Karpas-422 (cell line): ENCODE results near the gene IFT80. TPM values are rescaled to one million over a fixed set of nuclear protein-coding genes. Genes with fewer than 3 reads are reported as not detected.
"Not testable (repeated sequence)": the region's sequence is repeated elsewhere in the genome, so short reads cannot be mapped to it uniquely, and the experiment has no call there.

Experiments used
- DNase-seq: peaks from one replicate; pipeline ENCODE4 v3.0.0-alpha.2; 2015
- H2AFZ ChIP-seq: fragments of 200-600 bp; sonication (generic); 2 replicates; pipeline ENCODE4 v1.6.1; 2014; ENCODE audit warnings: antibody characterized with exemption, low read length, mixed read lengths
- H3K27ac ChIP-seq: fragments of 200-600 bp; sonication (generic); 2 replicates; pipeline ENCODE4 v1.5.1; 2014; ENCODE audit warnings: mild to moderate bottlenecking, low read length, moderate library complexity
- H3K27me3 ChIP-seq: fragments of 200-600 bp; sonication (generic); 2 replicates; pipeline ENCODE4 v1.6.1; 2014; ENCODE audit warnings: low read length, mixed read lengths
- H3K36me3 ChIP-seq: fragments of 200-600 bp; sonication (generic); 2 replicates; pipeline ENCODE4 v1.6.1; 2014; ENCODE audit warnings: low read length, mixed read lengths; ENCODE audit not compliant: insufficient read depth
- H3K4me1 ChIP-seq: fragments of 200-600 bp; sonication (generic); 2 replicates; pipeline ENCODE4 v1.6.1; 2014; ENCODE audit warnings: mild to moderate bottlenecking, low read length, mixed read lengths
- H3K4me2 ChIP-seq: fragments of 200-600 bp; sonication (generic); 2 replicates; pipeline ENCODE4 v1.6.1; 2014; ENCODE audit warnings: low read length, low read depth, mild to moderate bottlenecking; ENCODE audit not compliant: poor library complexity, severe bottlenecking
- H3K4me3 ChIP-seq: fragments of 200-600 bp; sonication (generic); 2 replicates; pipeline ENCODE4 v1.5.1; 2014; ENCODE audit warnings: mild to moderate bottlenecking, antibody characterized with exemption, low read length, mixed read lengths
- H3K79me2 ChIP-seq: fragments of 200-600 bp; sonication (generic); 2 replicates; pipeline ENCODE4 v1.6.1; 2014; ENCODE audit warnings: mild to moderate bottlenecking, low read length, mixed read lengths
- H3K9ac ChIP-seq: fragments of 200-600 bp; sonication (generic); 2 replicates; pipeline ENCODE4 v1.6.0; 2014; ENCODE audit warnings: low read length
- H3K9me2 ChIP-seq: fragments of 200-600 bp; sonication (generic), shearing (Covaris generic); replicated peaks from 2 replicates; pipeline ENCODE4 v1.6.0; 2014; ENCODE audit warnings: mild to moderate bottlenecking, low read length, moderate library complexity; ENCODE audit not compliant: insufficient read depth
- H3K9me3 ChIP-seq: fragments of 300-700, 200-600 bp; sonication (generic); 2 replicates; pipeline ENCODE4 v1.6.1; 2014; ENCODE audit warnings: low read length, mixed read lengths
- H4K20me1 ChIP-seq: fragments of 200-600 bp; sonication (generic); 2 replicates; pipeline ENCODE4 v1.6.1; 2014; ENCODE audit warnings: mild to moderate bottlenecking, antibody characterized with exemption, low read length, low read depth; ENCODE audit not compliant: insufficient read depth
- total RNA-seq: library from RNA; depleted of rRNA; stranded (reverse); fragments of >200 nt; shearing (Covaris generic); gene quantifications from 2 replicates; pipeline ENCODE4 v1.2.3, GENCODE V29; 2014; ENCODE audit warnings: low replicate concordance

Gene IFT80
- total RNA-seq, 1 experiment from 2014 or later, result 40.7 TPM

GRCh38 chr3:160331127-160331937, 67.7 kb downstream of the IFT80 start:
- Histone ChIP-seq H3K4me3 (no peak overlapping the region), H3K36me3 (no peaks in the 10 kb centered on the region), H3K9me3 (no peaks in the 10 kb centered on the region), H2AFZ (no peak overlapping the region), H3K27me3 (no peaks in the 10 kb centered on the region), H3K4me1 (no peaks in the 10 kb centered on the region), H3K9ac (no peak overlapping the region), H3K27ac (no peak overlapping the region), H3K79me2 (no peaks in the 10 kb centered on the region; the same call in 1 of the 2 replicates), H3K4me2 (no peak overlapping the region), H4K20me1 (no peaks in the 10 kb centered on the region), H3K9me2 (no peaks in the 10 kb centered on the region)
- DNase-seq, result no peak

- H3K4me2 ChIP-seq, result no peak overlapping the region
- DNase-seq, result no peak
These were observed 68.3 kb downstream of the IFT80 start for GRCh38 chr3:160330690-160331089.

GRCh38 chr3:160330109-160330508, 68.9 kb downstream of the IFT80 start:
- H3K27ac ChIP-seq, result no peak overlapping the region
- H3K4me1 ChIP-seq, result no peaks in the 10 kb centered on the region
- no peaks in the 10 kb centered on the region for H4K20me1 ChIP-seq
- H3K27me3 ChIP-seq, result no peaks in the 10 kb centered on the region
- no peaks in the 10 kb centered on the region for H3K9me2 ChIP-seq
- no peak overlapping the region for H2AFZ ChIP-seq
- no peak overlapping the region for H3K4me2 ChIP-seq
- H3K9me3 ChIP-seq, result no peaks in the 10 kb centered on the region
- H3K79me2 ChIP-seq, result no peaks in the 10 kb centered on the region; the same call in 1 of the 2 replicates
- no peaks in the 10 kb centered on the region for H3K36me3 ChIP-seq
- no peak overlapping the region for H3K9ac ChIP-seq
- no peak for DNase-seq
- H3K4me3 ChIP-seq, result no peak overlapping the region

More at GRCh38 chr3:160330690-160331089, 68.3 kb downstream of the IFT80 start:
- H2AFZ ChIP-seq, result no peak overlapping the region
- H3K79me2 ChIP-seq, result no peaks in the 10 kb centered on the region; the same call in 1 of the 2 replicates
- no peaks in the 10 kb centered on the region for H3K27me3 ChIP-seq
- H3K9me2 ChIP-seq, result no peaks in the 10 kb centered on the region
- H3K9me3 ChIP-seq, result no peaks in the 10 kb centered on the region
- H3K4me1 ChIP-seq, result no peaks in the 10 kb centered on the region
- H3K36me3 ChIP-seq, result no peaks in the 10 kb centered on the region
- no peak overlapping the region for H3K9ac ChIP-seq
- no peaks in the 10 kb centered on the region for H4K20me1 ChIP-seq
- no peak overlapping the region for H3K4me3 ChIP-seq
- no peak overlapping the region for H3K27ac ChIP-seq

GRCh38 chr3:160326286-160326685, 72.7 kb downstream of the IFT80 start:
- not testable (repeated sequence) for H3K4me2 ChIP-seq, H3K9me2 ChIP-seq, H3K79me2 ChIP-seq, H3K4me1 ChIP-seq, H3K27ac ChIP-seq, H3K27me3 ChIP-seq, H3K9ac ChIP-seq, H3K4me3 ChIP-seq, DNase-seq, H2AFZ ChIP-seq, H4K20me1 ChIP-seq, H3K36me3 ChIP-seq, H3K9me3 ChIP-seq

- H3K27ac ChIP-seq, H3K27me3 ChIP-seq, H4K20me1 ChIP-seq, H3K4me3 ChIP-seq, H3K79me2 ChIP-seq, H3K9me3 ChIP-seq, H3K9me2 ChIP-seq, H3K9ac ChIP-seq, H3K36me3 ChIP-seq, H3K4me1 ChIP-seq, DNase-seq, H2AFZ ChIP-seq, H3K4me2 ChIP-seq: not testable (repeated sequence)
These were observed 77.2 kb downstream of the IFT80 start for GRCh38 chr3:160321821-160322220.

GRCh38 chr3:160319322-160319721, 79.7 kb downstream of the IFT80 start:
- Histone ChIP-seq H3K4me2 (no peak overlapping the region), H3K9me3 (no peaks in the 10 kb centered on the region), H3K79me2 (no peaks in the 10 kb centered on the region), H3K4me1 (peaks cover 5% of the 10 kb centered on the region; the same call in 1 of the 2 replicates), H3K9ac (no peak overlapping the region), H4K20me1 (no peaks in the 10 kb centered on the region), H3K4me3 (no peak overlapping the region), H3K27ac (no peak overlapping the region), H3K9me2 (no peaks in the 10 kb centered on the region), H3K36me3 (no peaks in the 10 kb centered on the region; the same call in none of the 2 replicates), H3K27me3 (no peaks in the 10 kb centered on the region), H2AFZ (no peak overlapping the region)
- DNase-seq, result no peak

- no peak for DNase-seq
- Histone ChIP-seq H3K4me1 (peaks cover 5% of the 10 kb centered on the region; the same call in 1 of the 2 replicates), H3K9ac (no peak overlapping the region), H4K20me1 (no peaks in the 10 kb centered on the region), H3K27me3 (no peaks in the 10 kb centered on the region), H3K9me3 (no peaks in the 10 kb centered on the region), H3K36me3 (no peaks in the 10 kb centered on the region; the same call in none of the 2 replicates), H3K79me2 (no peaks in the 10 kb centered on the region), H3K27ac (no peak overlapping the region), H3K9me2 (no peaks in the 10 kb centered on the region), H3K4me3 (no peak overlapping the region), H3K4me2 (no peak overlapping the region), H2AFZ (no peak overlapping the region)
These were observed 84.0 kb downstream of the IFT80 start for GRCh38 chr3:160314995-160315394.

GRCh38 chr3:160312014-160312624, 86.9 kb downstream of the IFT80 start:
- Histone ChIP-seq H3K36me3 (no peaks in the 10 kb centered on the region; the same call in none of the 2 replicates), H3K9me3 (no peaks in the 10 kb centered on the region), H3K79me2 (no peaks in the 10 kb centered on the region), H3K4me2 (no peak overlapping the region), H3K27ac (no peak overlapping the region), H3K9ac (no peak overlapping the region), H4K20me1 (no peaks in the 10 kb centered on the region), H3K27me3 (no peaks in the 10 kb centered on the region), H3K9me2 (no peaks in the 10 kb centered on the region), H3K4me1 (peaks cover 5% of the 10 kb centered on the region; the same call in 1 of the 2 replicates), H3K4me3 (no peak overlapping the region), H2AFZ (no peak overlapping the region)
- DNase-seq, result no peak
